Stomach (tissue), 9 donors: Measurements from ENCODE around the gene STYXL2. TPM values are rescaled to one million over a fixed set of nuclear protein-coding genes. Genes with fewer than 3 reads are reported as not detected.
A peak's percentile ranks its signal among the peaks of the same experiment; 100 is the strongest.

ENCODE experiments used
- DNase-seq, 2 donors: peaks; one replicate each; pipeline versions ENCODE4 v3.0.0 to v3.0.0-alpha.2; 2013 to 2019
- H3K27ac ChIP-seq, 5 donors: fragments of 200-600 bp in 4 of 5; sonication (generic) in 4 of 5; one replicate each; pipeline ENCODE4 v1.5.1; 2013 to 2019; ENCODE audit warnings: mild to moderate bottlenecking in 1 of 5, moderate library complexity in 1 of 5
- H3K27me3 ChIP-seq, 3 donors: fragments of 200-600 bp; sonication (generic); one replicate each; pipeline ENCODE4 v1.5.1; 2017 to 2019; ENCODE audit warnings: mixed run types in 1 of 3
- H3K36me3 ChIP-seq, 4 donors: fragments of 200-600 bp; sonication (generic); 1 replicate in 3 of 4; 2 replicates in 1 of 4; pipeline ENCODE4 v1.5.1; 2016 to 2019
- H3K4me1 ChIP-seq, 4 donors: fragments of 200-600 bp; sonication (generic); one replicate each; pipeline ENCODE4 v1.5.1; 2016 to 2019
- H3K4me3 ChIP-seq, 4 donors: fragments of 200-600 bp; sonication (generic) in 3 of 4; one replicate each; pipeline ENCODE4 v1.5.1; 2016 to 2019; ENCODE audit warnings: mild to moderate bottlenecking in 1 of 4
- H3K9me3 ChIP-seq, 4 donors: fragments of 200-600 bp; sonication (generic); one replicate each; pipeline ENCODE4 v1.5.1; 2016 to 2019
- CTCF ChIP-seq, 7 experiments: fragments of 450-650 bp in 4 of 7; fragments of 200-600 bp in 3 of 7; sonication (generic) in 3 of 7; IDR thresholded peaks; one replicate each; pipeline ENCODE4 v1.5.1; 2016 to 2019; ENCODE audit warnings: antibody characterized with exemption in 7 of 7, control low read depth in 2 of 7, mild to moderate bottlenecking in 1 of 7
- EP300 ChIP-seq: sonication (generic); formaldehyde crosslinking; IDR thresholded peaks from one replicate; pipeline ENCODE4 v1.6.1; 2017; ENCODE audit warnings: antibody characterized with exemption
- POLR2A ChIP-seq, 4 donors: fragments of 450-650 bp; IDR thresholded peaks; one replicate each; pipeline ENCODE4 v1.6.1; 2016; ENCODE audit warnings: antibody characterized with exemption in 4 of 4, control low read depth in 2 of 4, mild to moderate bottlenecking in 1 of 4, moderate library complexity in 1 of 4
- POLR2AphosphoS5 ChIP-seq, 3 donors: sonication (generic); formaldehyde crosslinking; IDR thresholded peaks; one replicate each; pipeline ENCODE4 v1.6.1; 2016; ENCODE audit warnings: antibody characterized with exemption in 3 of 3
- WGBS, 5 donors: extraction: QIAGEN DNeasy Blood & Tissue Kit in 3 of 5; methylation state at CpG; one replicate each; pipeline versions ENCODE4 v1.1.5 to v1.1.7; 2013 to 2018; 5-methylcytosine and 5-hydroxymethylcytosine counted together
- intact Hi-C: fragments of 100-400 bp; cut with DNase I; formaldehyde crosslinking; loops from one replicate; pipeline ENCODE4 v1.15.1; 2023; ENCODE audit warnings: low total_unique reads
- polyA plus RNA-seq, 3 donors: library from polyadenylated mRNA; stranded (reverse); fragments of 200-250 nt; gene quantifications; one replicate each; pipeline ENCODE4 v1.2.3, GENCODE V29; 2013
- total RNA-seq, 5 donors: library from RNA; depleted of rRNA; stranded (reverse); fragments of >200 nt; gene quantifications; one replicate each; pipeline versions ENCODE4 v1.1.0 to v1.2.3, GENCODE V29; 2014 to 2016
- donor health status: healthy with polysubstance abuse.
- donor health status: Bipolar disorder and iron deficiency.
- donor health status: healthy.

The STYXL2 gene
- total and polyA plus RNA-seq, 8 donors: 0.73 TPM; not detected in 7

GRCh38 chr1:167119696-167120095 lies 25.8 kb downstream of the STYXL2 start:
- Histone ChIP-seq H3K9me3 (no peaks in the 10 kb centered on the region), H3K27me3 (peaks cover 0 to 19% (median 0%) of the 10 kb centered on the region in 3 donors), H3K4me3 (no peak overlapping the region), H3K4me1 (peaks cover 9 to 13% (median 10%) of the 10 kb centered on the region in 4 donors), H3K36me3 (no peaks in the 10 kb centered on the region), H3K27ac (no peak overlapping the region)
- no peak for TF ChIP-seq POLR2AphosphoS5 (IDR thresholded peaks at IDR 0.05)
- TF ChIP-seq CTCF (IDR thresholded peaks at IDR 0.05): no peak
- TF ChIP-seq EP300: no peak
- TF ChIP-seq POLR2A (IDR thresholded peaks at IDR 0.05): no peak
- no peak for DNase-seq
- WGBS, 5 donors: 94 to 100% (median 97%) methylated on average over 3 of the region's 3 CpGs
- intact Hi-C loops: no loop called here

DNA sequence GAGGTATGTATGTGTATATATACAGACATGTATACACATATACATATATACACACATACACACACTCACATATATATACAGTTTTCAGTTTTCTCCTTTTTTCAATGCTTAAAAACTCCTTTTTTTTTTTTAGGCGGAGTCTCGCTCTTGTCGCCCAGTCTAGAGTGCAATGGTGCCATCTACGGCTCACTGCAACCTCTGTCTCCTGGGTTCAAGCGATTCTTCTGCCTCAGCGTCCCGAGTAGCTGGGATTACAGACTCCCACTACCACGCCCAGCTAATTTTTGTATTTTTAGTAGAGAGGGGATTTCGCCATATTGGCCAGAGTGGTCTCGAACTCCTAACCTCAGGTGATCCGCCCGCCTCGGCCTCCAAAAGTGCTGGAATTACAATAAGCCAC lies 27.0 kb downstream of the STYXL2 start:
- intact Hi-C loops: no loop called here
- no peaks in the 10 kb centered on the region for H3K9me3 ChIP-seq
- peaks cover 0 to 14% (median 0%) of the 10 kb centered on the region in 3 donors for H3K27me3 ChIP-seq
- peak overlapping the region in 4 of 5 donors; percentile 53 to 73 (median 62) for H3K27ac ChIP-seq
- 57 to 66% (median 58%) methylated on average over 13 of the region's 13 CpGs for WGBS, 5 donors
- TF ChIP-seq EP300 (no peak), POLR2AphosphoS5 (IDR thresholded peaks at IDR 0.05) (no peak), CTCF (IDR thresholded peaks at IDR 0.05) (no peak), POLR2A (IDR thresholded peaks at IDR 0.05) (no peak)
- H3K4me3 ChIP-seq: peak overlapping the region; percentile 35 to 49 (median 44)
- H3K4me1 ChIP-seq: peaks cover 9 to 13% (median 10%) of the 10 kb centered on the region in 4 donors
- no peaks in the 10 kb centered on the region for H3K36me3 ChIP-seq
- DNase-seq: no peak

- Histone ChIP-seq H3K27ac (peak overlapping the region; percentile 53 to 73 (median 62)), H3K27me3 (peaks cover 0 to 20% (median 0%) of the 10 kb centered on the region in 3 donors), H3K4me3 (peak overlapping the region; percentile 35 to 49 (median 44)), H3K36me3 (no peaks in the 10 kb centered on the region), H3K9me3 (no peaks in the 10 kb centered on the region), H3K4me1 (peaks cover 9 to 13% (median 10%) of the 10 kb centered on the region in 4 donors)
- peak; percentile 83 to 90 for DNase-seq
- intact Hi-C loops: no loop called here
- WGBS, 5 donors: 6 to 14% (median 9%) methylated on average over 17 to 47 of the region's 47 CpGs
- TF ChIP-seq POLR2AphosphoS5 (IDR thresholded peaks at IDR 0.05) (peak in 2 of 3 donors; percentile 57 to 76), POLR2A (IDR thresholded peaks at IDR 0.05) (no peak), CTCF (IDR thresholded peaks at IDR 0.05) (no peak), EP300 (no peak)
These were observed 27.7 kb downstream of the STYXL2 start for GRCh38 chr1:167121375-167122120.

GRCh38 chr1:167122121-167122480 lies 28.2 kb downstream of the STYXL2 start:
- peak overlapping the region in 4 of 5 donors; percentile 53 to 73 (median 62) for H3K27ac ChIP-seq
- DNase-seq: no peak
- H3K36me3 ChIP-seq: no peaks in the 10 kb centered on the region
- H3K27me3 ChIP-seq: peaks cover 0 to 22% (median 0%) of the 10 kb centered on the region in 3 donors
- no peak overlapping the region for H3K4me3 ChIP-seq
- no peak for TF ChIP-seq POLR2A (IDR thresholded peaks at IDR 0.05)
- TF ChIP-seq EP300: no peak
- TF ChIP-seq POLR2AphosphoS5 (IDR thresholded peaks at IDR 0.05): no peak
- TF ChIP-seq CTCF (IDR thresholded peaks at IDR 0.05): no peak
- 58 to 75% (median 70%) methylated on average over 5 of the region's 5 CpGs for WGBS, 5 donors
- H3K9me3 ChIP-seq: no peaks in the 10 kb centered on the region
- H3K4me1 ChIP-seq: peaks cover 9 to 13% (median 10%) of the 10 kb centered on the region in 4 donors
- intact Hi-C loops: no loop called here
